ENCODE data around the gene MYRF. TPM values are rescaled to one million over a fixed set of nuclear protein-coding genes. Genes with fewer than 3 reads are reported as not detected.
A peak's percentile ranks its signal among the peaks of the same experiment; 100 is the strongest.

The MYRF gene
- total and polyA plus RNA-seq, 9 of the 15 experiments (the other 6 are each of a cell fraction or from before 2014, with no cell fraction given): 2.3 to 25.8 (median 7.1) TPM

DNA sequence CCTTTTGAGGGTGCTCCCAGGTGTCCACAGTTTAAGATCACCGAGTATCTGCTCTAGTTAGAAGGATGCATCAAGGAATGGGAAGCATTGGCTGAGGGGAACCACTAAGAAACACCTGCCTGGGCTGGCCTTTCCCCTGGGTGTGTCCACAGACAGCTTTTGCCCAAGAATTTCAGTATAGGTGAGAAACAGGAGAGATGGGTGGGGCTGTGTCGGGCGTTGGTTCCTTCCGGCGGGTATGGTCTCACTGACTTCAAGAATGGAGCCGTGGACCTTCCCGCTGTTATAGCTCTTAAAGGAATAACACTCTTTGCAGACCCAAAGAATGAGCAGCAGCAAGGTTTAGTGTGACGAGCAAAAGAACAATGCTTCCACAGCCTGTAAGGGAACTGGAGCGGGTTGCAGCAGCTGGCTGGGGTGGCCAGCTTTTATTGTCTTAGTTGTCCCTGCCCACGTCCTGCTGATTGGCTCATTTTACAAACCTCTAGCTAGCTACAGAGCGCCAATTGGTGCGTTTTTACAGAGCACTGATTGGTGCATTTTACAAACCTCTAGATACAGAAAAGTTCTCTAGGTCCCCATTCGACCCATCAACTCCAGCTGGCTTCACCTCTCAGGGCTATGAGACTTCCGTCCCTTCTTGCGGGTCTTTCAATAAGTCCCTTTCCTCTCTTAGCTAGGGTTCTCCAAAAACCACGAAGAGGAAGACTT, 62.0 kb downstream of the MYRF start (continued):
- 0 out of 2 replicates have a peak, but pooled peaks have one; percentile 20 for TF ChIP-seq MTF1 (CRISPR knock-in tag; IDR thresholded peaks at IDR 0.05; ENCODE audit: borderline replicate concordance)
- TF ChIP-seq NFYB (IDR thresholded peaks at IDR 0.05; ENCODE audit: extremely low read depth, insufficient read length): peak; percentile 94
- TF ChIP-seq NFRKB (IDR thresholded peaks at IDR 0.05; ENCODE audit: low read depth): peak; percentile 78
- TF ChIP-seq ZNF3 (CRISPR knock-in tag; IDR thresholded peaks at IDR 0.05): peak; percentile 39; the same call in 1 of the 2 replicates
- TF ChIP-seq ZEB2 (IDR thresholded peaks at IDR 0.05): 0 out of 2 replicates have a peak, but pooled peaks have one; percentile 20
- peak; percentile 36 for TF ChIP-seq RBM25 (IDR thresholded peaks at IDR 0.05; ENCODE audit: low read depth, low read length, severe bottlenecking)
- no peak for TF ChIP-seq ZMIZ1 (IDR thresholded peaks at IDR 0.05; ENCODE audit: low read depth in 2 of 2, low read length in 2 of 2)
- peak; percentile 42; the same call in 1 of the 2 replicates for TF ChIP-seq ZBTB26 (CRISPR knock-in tag; IDR thresholded peaks at IDR 0.05)
- TF ChIP-seq, protein P1, sequence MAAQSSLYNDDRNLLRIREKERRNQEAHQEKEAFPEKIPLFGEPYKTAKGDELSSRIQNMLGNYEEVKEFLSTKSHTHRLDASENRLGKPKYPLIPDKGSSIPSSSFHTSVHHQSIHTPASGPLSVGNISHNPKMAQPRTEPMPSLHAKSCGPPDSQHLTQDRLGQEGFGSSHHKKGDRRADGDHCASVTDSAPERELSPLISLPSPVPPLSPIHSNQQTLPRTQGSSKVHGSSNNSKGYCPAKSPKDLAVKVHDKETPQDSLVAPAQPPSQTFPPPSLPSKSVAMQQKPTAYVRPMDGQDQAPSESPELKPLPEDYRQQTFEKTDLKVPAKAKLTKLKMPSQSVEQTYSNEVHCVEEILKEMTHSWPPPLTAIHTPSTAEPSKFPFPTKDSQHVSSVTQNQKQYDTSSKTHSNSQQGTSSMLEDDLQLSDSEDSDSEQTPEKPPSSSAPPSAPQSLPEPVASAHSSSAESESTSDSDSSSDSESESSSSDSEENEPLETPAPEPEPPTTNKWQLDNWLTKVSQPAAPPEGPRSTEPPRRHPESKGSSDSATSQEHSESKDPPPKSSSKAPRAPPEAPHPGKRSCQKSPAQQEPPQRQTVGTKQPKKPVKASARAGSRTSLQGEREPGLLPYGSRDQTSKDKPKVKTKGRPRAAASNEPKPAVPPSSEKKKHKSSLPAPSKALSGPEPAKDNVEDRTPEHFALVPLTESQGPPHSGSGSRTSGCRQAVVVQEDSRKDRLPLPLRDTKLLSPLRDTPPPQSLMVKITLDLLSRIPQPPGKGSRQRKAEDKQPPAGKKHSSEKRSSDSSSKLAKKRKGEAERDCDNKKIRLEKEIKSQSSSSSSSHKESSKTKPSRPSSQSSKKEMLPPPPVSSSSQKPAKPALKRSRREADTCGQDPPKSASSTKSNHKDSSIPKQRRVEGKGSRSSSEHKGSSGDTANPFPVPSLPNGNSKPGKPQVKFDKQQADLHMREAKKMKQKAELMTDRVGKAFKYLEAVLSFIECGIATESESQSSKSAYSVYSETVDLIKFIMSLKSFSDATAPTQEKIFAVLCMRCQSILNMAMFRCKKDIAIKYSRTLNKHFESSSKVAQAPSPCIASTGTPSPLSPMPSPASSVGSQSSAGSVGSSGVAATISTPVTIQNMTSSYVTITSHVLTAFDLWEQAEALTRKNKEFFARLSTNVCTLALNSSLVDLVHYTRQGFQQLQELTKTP (IDR thresholded peaks at IDR 0.05; ENCODE audit: low read depth in 1 of 2, partially characterized antibody in 2 of 2): peak in 1 of 2 experiments; percentile 32
- TF ChIP-seq ZNF655 (CRISPR knock-in tag; IDR thresholded peaks at IDR 0.05): 0 out of 2 replicates have a peak, but pooled peaks have one; percentile 59
- peak; percentile 79; the same call in 1 of the 2 replicates for TF ChIP-seq OTX1 (CRISPR knock-in tag; IDR thresholded peaks at IDR 0.05)
- peak; percentile 19; the same call in 1 of the 2 replicates for TF ChIP-seq GATA2 (CRISPR knock-in tag; IDR thresholded peaks at IDR 0.05)
- TF ChIP-seq, protein P2, sequence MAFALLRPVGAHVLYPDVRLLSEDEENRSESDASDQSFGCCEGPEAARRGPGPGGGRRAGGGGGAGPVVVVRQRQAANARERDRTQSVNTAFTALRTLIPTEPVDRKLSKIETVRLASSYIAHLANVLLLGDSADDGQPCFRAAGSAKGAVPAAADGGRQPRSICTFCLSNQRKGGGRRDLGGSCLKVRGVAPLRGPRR (CRISPR knock-in tag; IDR thresholded peaks at IDR 0.05): 0 out of 2 replicates have a peak, but pooled peaks have one; percentile 49
- peak; percentile 62 for TF ChIP-seq FOS (IDR thresholded peaks at IDR 0.05; ENCODE audit: extremely low read depth, insufficient read length)

Data from K562 (cell line).